ENCODE measurements around the gene FBXO10. TPM values are rescaled to one million over a fixed set of nuclear protein-coding genes. Genes with fewer than 3 reads are reported as not detected.

Gene FBXO10
- total RNA-seq, 4 donors from 2014 or later = 2.8 to 12.9 (median 9.4) TPM; not detected in 1

DNA sequence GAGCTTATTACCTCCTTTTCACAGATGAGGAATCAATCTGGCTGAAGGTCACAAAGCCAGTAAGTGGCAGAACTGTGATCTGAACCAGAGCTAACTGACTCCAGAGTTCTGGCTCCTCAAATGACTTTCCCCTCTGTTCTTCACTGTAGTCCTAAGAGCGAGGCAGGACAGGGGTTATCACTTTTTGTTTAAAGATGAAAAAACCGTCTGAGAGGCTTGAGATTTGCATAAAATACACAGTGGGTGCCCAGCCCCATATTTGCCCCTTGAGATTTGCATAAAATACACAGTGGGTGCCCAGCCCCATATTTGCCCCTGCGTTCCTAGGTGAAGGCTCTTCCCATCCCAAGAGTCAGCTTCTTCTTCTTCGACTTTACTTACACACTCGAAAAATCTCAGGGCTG is 667 bp downstream of the FBXO10 start:
- Histone ChIP-seq H3K36me3 (no peaks in the 10 kb centered on the region), H3K9me3 (no peaks in the 10 kb centered on the region), H3K27ac (peak overlapping the region; percentile 83 to 88), H3K4me3 (peak overlapping the region; percentile 75 to 76), H3K4me1 (no peaks in the 10 kb centered on the region), H3K27me3 (no peaks in the 10 kb centered on the region)
- TF ChIP-seq, protein P1, sequence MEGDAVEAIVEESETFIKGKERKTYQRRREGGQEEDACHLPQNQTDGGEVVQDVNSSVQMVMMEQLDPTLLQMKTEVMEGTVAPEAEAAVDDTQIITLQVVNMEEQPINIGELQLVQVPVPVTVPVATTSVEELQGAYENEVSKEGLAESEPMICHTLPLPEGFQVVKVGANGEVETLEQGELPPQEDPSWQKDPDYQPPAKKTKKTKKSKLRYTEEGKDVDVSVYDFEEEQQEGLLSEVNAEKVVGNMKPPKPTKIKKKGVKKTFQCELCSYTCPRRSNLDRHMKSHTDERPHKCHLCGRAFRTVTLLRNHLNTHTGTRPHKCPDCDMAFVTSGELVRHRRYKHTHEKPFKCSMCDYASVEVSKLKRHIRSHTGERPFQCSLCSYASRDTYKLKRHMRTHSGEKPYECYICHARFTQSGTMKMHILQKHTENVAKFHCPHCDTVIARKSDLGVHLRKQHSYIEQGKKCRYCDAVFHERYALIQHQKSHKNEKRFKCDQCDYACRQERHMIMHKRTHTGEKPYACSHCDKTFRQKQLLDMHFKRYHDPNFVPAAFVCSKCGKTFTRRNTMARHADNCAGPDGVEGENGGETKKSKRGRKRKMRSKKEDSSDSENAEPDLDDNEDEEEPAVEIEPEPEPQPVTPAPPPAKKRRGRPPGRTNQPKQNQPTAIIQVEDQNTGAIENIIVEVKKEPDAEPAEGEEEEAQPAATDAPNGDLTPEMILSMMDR (IDR thresholded peaks at IDR 0.05) = no peak
- TF ChIP-seq POLR2A (IDR thresholded peaks at IDR 0.05) = no peak
- DNase-seq = no peak
- intact Hi-C loops (cut with DNase I; ENCODE audit: low total_unique reads) = no loop called here

DNA sequence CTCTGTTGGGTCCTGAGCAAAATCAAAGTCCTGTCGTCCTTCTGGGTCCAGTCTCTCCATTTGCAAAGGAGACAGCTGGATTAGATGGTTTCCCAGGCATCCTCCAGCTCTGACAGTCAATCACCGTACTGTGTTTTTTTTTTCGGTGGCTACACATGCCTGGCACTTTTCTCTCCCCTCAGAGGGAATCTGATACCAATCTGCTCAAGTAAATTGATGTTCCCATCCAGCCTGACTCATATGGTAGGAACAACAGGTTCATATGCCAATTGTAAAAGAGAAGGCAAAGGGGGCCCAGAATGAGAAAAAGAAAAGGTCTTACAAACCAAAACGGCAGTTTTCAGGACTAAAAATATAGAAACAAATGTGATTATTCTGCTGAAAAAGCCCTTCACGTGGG is 1.2 kb downstream of the FBXO10 start:
- Histone ChIP-seq H3K27ac (peak overlapping the region; percentile 83 to 88), H3K27me3 (no peaks in the 10 kb centered on the region), H3K4me3 (peak overlapping the region in 1 of 2 donors; percentile 76), H3K9me3 (no peaks in the 10 kb centered on the region), H3K4me1 (no peaks in the 10 kb centered on the region), H3K36me3 (no peaks in the 10 kb centered on the region)
- DNase-seq = no peak
- TF ChIP-seq, protein P1 (IDR thresholded peaks at IDR 0.05) = no peak
- TF ChIP-seq POLR2A (IDR thresholded peaks at IDR 0.05) = no peak
- intact Hi-C loops (cut with DNase I; ENCODE audit: low total_unique reads) = no loop called here

DNA sequence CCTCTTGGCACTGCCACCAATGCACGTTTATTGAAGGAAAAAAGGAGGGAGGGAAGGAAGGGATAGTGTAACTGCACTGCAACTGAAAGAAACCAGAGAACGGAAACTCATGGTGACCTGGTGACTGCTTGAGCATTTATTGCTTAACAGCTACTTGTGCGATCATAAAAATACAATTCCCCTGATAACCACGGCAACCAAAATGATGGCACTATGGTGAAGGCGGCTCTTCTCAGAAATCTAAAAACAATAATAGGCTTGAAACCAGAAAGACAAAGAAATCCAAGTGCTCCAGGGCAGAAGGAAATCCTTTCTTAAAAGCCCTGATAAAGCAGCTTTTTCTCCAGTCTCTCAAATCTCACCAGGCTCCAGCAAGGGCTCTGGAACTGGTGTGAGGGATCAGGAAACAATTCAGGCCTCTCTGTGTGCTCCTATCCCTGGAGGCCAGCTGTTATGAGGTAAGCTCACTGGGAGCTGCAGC is 1.9 kb downstream of the FBXO10 start:
- peak overlapping the region; percentile 45 to 83 for H3K27ac ChIP-seq
- no peaks in the 10 kb centered on the region for H3K9me3 ChIP-seq
- TF ChIP-seq, protein P1 (IDR thresholded peaks at IDR 0.05) = no peak
- no peak for TF ChIP-seq POLR2A (IDR thresholded peaks at IDR 0.05)
- H3K4me1 ChIP-seq = no peaks in the 10 kb centered on the region
- DNase-seq = no peak
- no peak overlapping the region for H3K4me3 ChIP-seq
- intact Hi-C loops (cut with DNase I; ENCODE audit: low total_unique reads) = no loop called here
- no peaks in the 10 kb centered on the region for H3K36me3 ChIP-seq
- no peaks in the 10 kb centered on the region for H3K27me3 ChIP-seq

DNA sequence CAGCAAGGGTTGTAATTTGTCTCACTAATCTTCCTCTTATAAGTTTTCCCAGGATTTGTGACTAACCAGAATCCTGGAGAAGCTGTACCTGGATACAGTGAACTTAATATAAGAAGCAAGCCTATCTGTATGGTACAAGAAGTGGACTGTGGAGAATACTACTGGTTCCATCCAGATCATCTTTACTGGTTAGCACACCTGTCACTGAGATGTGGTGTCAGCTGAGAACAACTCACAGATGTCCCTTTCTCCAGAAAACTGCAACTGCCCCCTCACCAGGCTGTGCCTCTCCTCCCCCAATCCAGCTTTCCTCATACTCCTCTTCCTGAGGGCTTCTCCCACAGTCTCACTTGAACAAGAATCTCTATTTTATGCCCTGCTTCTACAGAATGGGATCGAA is 4.9 kb downstream of the FBXO10 start:
- Histone ChIP-seq H3K4me1 (no peaks in the 10 kb centered on the region), H3K27ac (no peak overlapping the region), H3K9me3 (no peaks in the 10 kb centered on the region), H3K27me3 (no peaks in the 10 kb centered on the region), H3K4me3 (no peak overlapping the region), H3K36me3 (no peaks in the 10 kb centered on the region)
- intact Hi-C loops (cut with DNase I; ENCODE audit: low total_unique reads) = no loop called here
- DNase-seq = no peak
- TF ChIP-seq POLR2A (IDR thresholded peaks at IDR 0.05) = no peak
- TF ChIP-seq, protein P1 (IDR thresholded peaks at IDR 0.05) = no peak

DNA sequence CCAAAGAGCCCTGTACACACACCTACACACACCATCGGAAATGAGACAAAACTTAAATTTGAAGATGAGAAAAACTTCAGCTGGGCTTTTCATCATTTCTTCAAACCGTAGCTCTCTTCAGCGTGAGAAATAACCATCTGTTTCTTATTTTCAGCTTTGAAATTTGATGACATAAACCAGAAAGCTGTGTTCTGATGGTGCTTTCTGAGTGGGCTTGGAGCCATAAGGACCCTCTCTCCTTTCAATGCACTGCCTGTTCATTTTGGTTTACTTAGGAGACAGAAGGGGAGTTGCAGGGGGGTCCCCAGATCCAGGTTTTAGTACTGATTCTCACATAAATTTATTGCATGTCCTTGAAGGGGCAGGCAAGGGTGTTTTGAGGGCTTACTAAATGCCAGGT is 9.5 kb downstream of the FBXO10 start:
- no peaks in the 10 kb centered on the region for H3K27me3 ChIP-seq
- no peaks in the 10 kb centered on the region for H3K36me3 ChIP-seq
- intact Hi-C loops (cut with DNase I; ENCODE audit: low total_unique reads) = no loop called here
- no peak overlapping the region for H3K27ac ChIP-seq
- no peaks in the 10 kb centered on the region for H3K4me1 ChIP-seq
- no peak overlapping the region for H3K4me3 ChIP-seq
- DNase-seq = no peak
- no peak for TF ChIP-seq POLR2A (IDR thresholded peaks at IDR 0.05)
- TF ChIP-seq, protein P1 (IDR thresholded peaks at IDR 0.05) = no peak
- no peaks in the 10 kb centered on the region for H3K9me3 ChIP-seq
